ENCODE measurements around the gene SHC3. TPM values are rescaled to one million over a fixed set of nuclear protein-coding genes. Genes with fewer than 3 reads are reported as not detected.

Gene SHC3
- total RNA-seq, 1 donor from 2014 or later: 0.83 TPM

GRCh38 chr9:89015336-89015735 is 163.3 kb downstream of the SHC3 start:
- Mint-ChIP-seq H3K4me1 (ENCODE audit: low read depth, unreplicated experiment) (no peaks in the 10 kb centered on the region), H3K9me3 (ENCODE audit: unreplicated experiment) (no peaks in the 10 kb centered on the region), H3K27ac (ENCODE audit: unreplicated experiment) (no peak overlapping the region), H3K27me3 (ENCODE audit: unreplicated experiment) (no peaks in the 10 kb centered on the region), H3K4me3 (ENCODE audit: unreplicated experiment) (no peak overlapping the region), H3K36me3 (ENCODE audit: unreplicated experiment) (peaks cover 3% of the 10 kb centered on the region)
- no peak for DNase-seq
- no peak for TF ChIP-seq CTCF (IDR thresholded peaks at IDR 0.05; ENCODE audit: partially characterized antibody, unreplicated experiment)

- no peaks in the 10 kb centered on the region for H3K27me3 Mint-ChIP-seq (ENCODE audit: unreplicated experiment)
- H3K36me3 Mint-ChIP-seq (ENCODE audit: unreplicated experiment): peaks cover 3% of the 10 kb centered on the region
- no peaks in the 10 kb centered on the region for H3K9me3 Mint-ChIP-seq (ENCODE audit: unreplicated experiment)
- no peak overlapping the region for H3K27ac Mint-ChIP-seq (ENCODE audit: unreplicated experiment)
- H3K4me1 Mint-ChIP-seq (ENCODE audit: low read depth, unreplicated experiment): no peaks in the 10 kb centered on the region
- H3K4me3 Mint-ChIP-seq (ENCODE audit: unreplicated experiment): no peak overlapping the region
- no peak for TF ChIP-seq CTCF (IDR thresholded peaks at IDR 0.05; ENCODE audit: partially characterized antibody, unreplicated experiment)
- no peak for DNase-seq
Observed at GRCh38 chr9:89014153-89014552, 164.5 kb downstream of the SHC3 start.

GRCh38 chr9:89013660-89014059 is 165.0 kb downstream of the SHC3 start:
- H3K27me3 Mint-ChIP-seq (ENCODE audit: unreplicated experiment): no peaks in the 10 kb centered on the region

GRCh38 chr9:89012294-89013042 is 166.2 kb downstream of the SHC3 start:
- Mint-ChIP-seq H3K27ac (ENCODE audit: unreplicated experiment) (no peak overlapping the region), H3K36me3 (ENCODE audit: unreplicated experiment) (peaks cover 1% of the 10 kb centered on the region), H3K4me1 (ENCODE audit: low read depth, unreplicated experiment) (peaks cover 3% of the 10 kb centered on the region), H3K9me3 (ENCODE audit: unreplicated experiment) (no peaks in the 10 kb centered on the region), H3K4me3 (ENCODE audit: unreplicated experiment) (no peak overlapping the region), H3K27me3 (ENCODE audit: unreplicated experiment) (no peaks in the 10 kb centered on the region)
- DNase-seq: no peak
- TF ChIP-seq CTCF (IDR thresholded peaks at IDR 0.05; ENCODE audit: partially characterized antibody, unreplicated experiment): no peak

More at GRCh38 chr9:89013660-89014059, 165.0 kb downstream of the SHC3 start:
- Mint-ChIP-seq H3K27ac (ENCODE audit: unreplicated experiment) (no peak overlapping the region), H3K4me1 (ENCODE audit: low read depth, unreplicated experiment) (peaks cover 3% of the 10 kb centered on the region), H3K36me3 (ENCODE audit: unreplicated experiment) (peaks cover 3% of the 10 kb centered on the region), H3K9me3 (ENCODE audit: unreplicated experiment) (no peaks in the 10 kb centered on the region), H3K4me3 (ENCODE audit: unreplicated experiment) (no peak overlapping the region)
- no peak for DNase-seq
- no peak for TF ChIP-seq CTCF (IDR thresholded peaks at IDR 0.05; ENCODE audit: partially characterized antibody, unreplicated experiment)

GRCh38 chr9:89011683-89012082 is 166.9 kb downstream of the SHC3 start:
- no peak for TF ChIP-seq CTCF (IDR thresholded peaks at IDR 0.05; ENCODE audit: partially characterized antibody, unreplicated experiment)
- H3K4me3 Mint-ChIP-seq (ENCODE audit: unreplicated experiment): no peak overlapping the region
- H3K9me3 Mint-ChIP-seq (ENCODE audit: unreplicated experiment): no peaks in the 10 kb centered on the region
- no peaks in the 10 kb centered on the region for H3K27me3 Mint-ChIP-seq (ENCODE audit: unreplicated experiment)
- no peak overlapping the region for H3K27ac Mint-ChIP-seq (ENCODE audit: unreplicated experiment)
- peaks cover 8% of the 10 kb centered on the region for H3K4me1 Mint-ChIP-seq (ENCODE audit: low read depth, unreplicated experiment)
- no peaks in the 10 kb centered on the region for H3K36me3 Mint-ChIP-seq (ENCODE audit: unreplicated experiment)
- no peak for DNase-seq

All from glutamatergic neuron (in vitro differentiated cells).